ENCODE results near the gene STXBP5. TPM values are rescaled to one million over a fixed set of nuclear protein-coding genes. Genes with fewer than 3 reads are reported as not detected.

STXBP5 gene
- total RNA-seq, 1 experiment from 2014 or later: 11.6 TPM

DNA sequence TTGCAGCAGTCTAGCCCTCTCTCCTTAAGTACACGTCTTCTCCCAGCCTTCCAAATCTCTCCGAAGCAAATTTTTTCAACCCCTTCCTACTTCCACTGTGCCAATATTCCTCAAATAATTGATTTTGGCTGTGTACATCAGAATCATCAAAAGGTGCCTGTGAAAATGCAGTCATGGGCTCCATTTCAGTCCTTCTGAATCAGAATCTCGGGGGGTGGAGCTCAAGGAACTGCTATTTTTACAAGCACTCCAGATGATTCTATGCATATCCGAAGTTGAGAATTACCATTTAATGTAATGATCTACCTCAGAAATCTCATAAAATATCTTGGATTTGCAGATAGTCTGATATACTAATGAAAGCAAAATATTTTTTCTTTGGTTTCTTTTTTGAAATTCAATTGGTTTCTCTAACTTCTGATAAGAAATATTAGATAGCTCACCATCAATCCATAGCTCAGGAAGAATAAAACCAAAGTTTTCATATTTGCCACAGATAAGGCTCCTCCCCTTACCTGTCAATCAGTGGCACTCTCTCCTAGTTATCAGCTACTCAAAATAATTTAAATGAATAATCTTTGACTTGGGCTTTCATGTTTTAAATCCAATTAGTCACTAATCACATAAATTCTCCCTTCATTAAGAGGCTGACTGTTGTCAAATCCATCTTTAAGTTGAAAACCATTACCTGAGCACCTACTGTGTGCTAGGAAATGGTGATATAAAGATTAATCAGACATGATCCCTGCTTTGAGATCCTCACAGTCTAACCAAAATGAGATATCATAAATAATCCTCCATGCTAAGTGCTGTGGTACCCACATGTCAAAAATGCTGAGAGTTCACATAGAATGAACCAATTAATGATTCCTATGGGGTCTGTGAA lies 36.4 kb upstream of the STXBP5 start:
- Histone ChIP-seq H3K79me1 (ENCODE audit: insufficient read depth, low read depth, low read length, poor library complexity, severe bottlenecking) (no peaks in the 10 kb centered on the region), H3K56ac (ENCODE audit: insufficient read length, low read depth, low read length) (no peak overlapping the region), H3K27ac (ENCODE audit: insufficient read length, low read depth, low read length) (no peak overlapping the region), H2AFZ (ENCODE audit: low read length) (no peak overlapping the region), H4K91ac (ENCODE audit: insufficient read length, low read depth, low read length) (no peak overlapping the region), H3K9ac (ENCODE audit: extremely low read depth, insufficient read length, low read length) (no peak overlapping the region), H3K27me3 (ENCODE audit: insufficient read depth, low read length) (no peaks in the 10 kb centered on the region), H2BK20ac (ENCODE audit: low read depth, low read length, poor library complexity, severe bottlenecking) (no peak overlapping the region), H2BK15ac (ENCODE audit: low read depth, low read length) (no peak overlapping the region), H2BK12ac (ENCODE audit: insufficient read length, low read depth, low read length) (no peak overlapping the region), H3K4ac (ENCODE audit: low read depth, low read length) (no peak overlapping the region), H3K14ac (ENCODE audit: insufficient read depth, low read length) (no peak overlapping the region), H3K4me2 (ENCODE audit: insufficient read depth, insufficient read length, low read length) (no peak overlapping the region), H4K20me1 (ENCODE audit: control insufficient read depth, insufficient read depth, insufficient read length) (no peaks in the 10 kb centered on the region), H4K5ac (ENCODE audit: insufficient read length, low read depth, low read length) (no peak overlapping the region), H3K18ac (ENCODE audit: insufficient read length, low read depth, low read length) (no peak overlapping the region), H3K23ac (ENCODE audit: insufficient read length, low read depth, low read length) (no peak overlapping the region), H3K23me2 (ENCODE audit: insufficient read length, low read depth, low read length, poor library complexity, severe bottlenecking) (no peaks in the 10 kb centered on the region), H3K79me2 (ENCODE audit: insufficient read depth, low read length) (no peaks in the 10 kb centered on the region), H4K8ac (replicated peaks; ENCODE audit: insufficient read length, low read depth, low read length) (no peak overlapping the region), H2BK5ac (ENCODE audit: insufficient read length, low read length) (no peak overlapping the region), H3K9me3 (ENCODE audit: control insufficient read depth, low read depth, low read length) (no peaks in the 10 kb centered on the region), H3K4me1 (ENCODE audit: insufficient read depth, low read length) (no peaks in the 10 kb centered on the region), H2BK120ac (ENCODE audit: low read depth, low read length, poor library complexity, severe bottlenecking) (no peak overlapping the region), H3T11ph (ENCODE audit: low read length) (no peak overlapping the region), H2AK5ac (ENCODE audit: insufficient read length, low read length) (no peak overlapping the region)
- TF ChIP-seq, protein P1, sequence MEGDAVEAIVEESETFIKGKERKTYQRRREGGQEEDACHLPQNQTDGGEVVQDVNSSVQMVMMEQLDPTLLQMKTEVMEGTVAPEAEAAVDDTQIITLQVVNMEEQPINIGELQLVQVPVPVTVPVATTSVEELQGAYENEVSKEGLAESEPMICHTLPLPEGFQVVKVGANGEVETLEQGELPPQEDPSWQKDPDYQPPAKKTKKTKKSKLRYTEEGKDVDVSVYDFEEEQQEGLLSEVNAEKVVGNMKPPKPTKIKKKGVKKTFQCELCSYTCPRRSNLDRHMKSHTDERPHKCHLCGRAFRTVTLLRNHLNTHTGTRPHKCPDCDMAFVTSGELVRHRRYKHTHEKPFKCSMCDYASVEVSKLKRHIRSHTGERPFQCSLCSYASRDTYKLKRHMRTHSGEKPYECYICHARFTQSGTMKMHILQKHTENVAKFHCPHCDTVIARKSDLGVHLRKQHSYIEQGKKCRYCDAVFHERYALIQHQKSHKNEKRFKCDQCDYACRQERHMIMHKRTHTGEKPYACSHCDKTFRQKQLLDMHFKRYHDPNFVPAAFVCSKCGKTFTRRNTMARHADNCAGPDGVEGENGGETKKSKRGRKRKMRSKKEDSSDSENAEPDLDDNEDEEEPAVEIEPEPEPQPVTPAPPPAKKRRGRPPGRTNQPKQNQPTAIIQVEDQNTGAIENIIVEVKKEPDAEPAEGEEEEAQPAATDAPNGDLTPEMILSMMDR (conservative IDR thresholded peaks at IDR 0.05): no peak
- no CpG with 5 or more reads among the region's 4 CpGs for WGBS (ENCODE audit: extremely low coverage, insufficient read length, low lambda C conversion rate)
- no peak for DNase-seq
- no peak overlapping the region; a peak in 1 of 7 replicates for H3K27ac Mint-ChIP-seq
- no peaks in the 10 kb centered on the region for H3K36me3 Mint-ChIP-seq (ENCODE audit: insufficient read depth in 1 of 3, low read depth in 3 of 3)
- peaks cover 2 to 5% of the 10 kb centered on the region in 2 experiments; a peak in 2 of 4 replicates for H3K4me1 Mint-ChIP-seq
- no peaks in the 10 kb centered on the region; a peak in 1 of 5 replicates for H3K9me3 Mint-ChIP-seq
- H3K27me3 Mint-ChIP-seq (ENCODE audit: low read depth): no peaks in the 10 kb centered on the region
- H3K4me3 Mint-ChIP-seq: no peak overlapping the region

Measured in H9 (cell line).